K562 (cell line): ENCODE data around the gene PIK3CG. TPM values are rescaled to one million over a fixed set of nuclear protein-coding genes. Genes with fewer than 3 reads are reported as not detected.

Experiments
- ATAC-seq: fragments of 200-7000 bp; cut with Tn5 transposase; 3 replicates; pipeline ENCODE4 v1.9.1; 2020; ENCODE audit warnings: moderate library complexity
- BruUV-seq: library from RNA; stranded (reverse); fragments of 400-500 nt; replicated peaks from 2 replicates; lab custom pipeline; 2021; lab: Mats Ljungman, UMichigan
- CTCF ChIA-PET: fragments of 300-600 bp; formaldehyde crosslinking; extraction: SDS; loops from one replicate; lab custom pipeline; 2021; ENCODE audit warnings: low intra/inter-chr PET ratio; lab: Yijun Ruan, JAX
- POLR2A ChIA-PET: fragments of 300-600, 350-650 bp; sonication (Branson Sonifier 250); formaldehyde crosslinking; extraction: SDS; loops from one replicate; lab custom pipeline; 2021; ENCODE audit warnings: antibody characterized with exemption, inconsistent platforms; lab: Yijun Ruan, JAX
- DNase-seq, 4 experiments: peaks; one replicate each; pipeline versions ENCODE4 v3.0.0 to v3.0.0-alpha.2; 2011 to 2018; ENCODE audit warnings: low spot score in 3 of 4, mixed read lengths in 3 of 4; ENCODE audit errors: extremely low read depth in 1 of 4
- FAIRE-seq: peaks from 2 replicates; lab custom pipeline; 2011; peaks lifted over from hg19 to GRCh38; lab: Jason Lieb, UNC
- H2AFZ ChIP-seq: 2 replicates; pipeline ENCODE4 v1.6.0; 2011; ENCODE audit warnings: low read depth, low read length, control low read depth, inconsistent platforms
- H3K27ac ChIP-seq: fragments of 200-600 bp; 3 replicates; pipeline ENCODE4 v1.8.0; 2011; ENCODE audit warnings: low read depth, mild to moderate bottlenecking, control low read depth, inconsistent platforms, low read length, moderate library complexity, mixed read lengths; ENCODE audit errors: extremely low read depth
- H3K27me3 ChIP-seq, 2 experiments: fragments of 300-600 bp in 1 of 2; 2 replicates in 1 of 2; 3 replicates in 1 of 2; pipeline versions ENCODE4 v1.6.0 to v1.8.0; 2011; ENCODE audit warnings: inconsistent platforms in 2 of 2, low read length in 2 of 2, mild to moderate bottlenecking in 1 of 2, mixed read lengths in 1 of 2, moderate library complexity in 1 of 2; ENCODE audit not compliant: control insufficient read depth in 2 of 2, insufficient read depth in 2 of 2
- H3K36me3 ChIP-seq: fragments of 300-600 bp; 3 replicates; pipeline ENCODE4 v1.8.0; 2011; ENCODE audit warnings: mild to moderate bottlenecking, low read length, inconsistent platforms; ENCODE audit not compliant: control insufficient read depth, insufficient read depth
- H3K4me1 ChIP-seq, 2 experiments: fragments of 200-600 bp in 1 of 2; replicated peaks in 1 of 2; 2 replicates in 1 of 2; 3 replicates in 1 of 2; pipeline versions ENCODE4 v1.5.1 to v1.8.0; 2011; ENCODE audit warnings: inconsistent platforms in 2 of 2, low read length in 2 of 2, mild to moderate bottlenecking in 1 of 2, mixed read lengths in 1 of 2, moderate library complexity in 1 of 2; ENCODE audit not compliant: control insufficient read depth in 2 of 2, insufficient read depth in 2 of 2
- H3K4me2 ChIP-seq: 2 replicates; pipeline ENCODE4 v1.6.1; 2011; ENCODE audit warnings: low read length, control low read depth, inconsistent platforms, mixed read lengths; ENCODE audit not compliant: insufficient read depth
- H3K4me3 ChIP-seq: fragments of 200-600 bp; sonication (generic), shearing (Covaris generic); 2 replicates; pipeline ENCODE4 v1.5.1; 2016; ENCODE audit warnings: control low read depth, inconsistent platforms
- H3K79me2 ChIP-seq: fragments of 200-600 bp; 3 replicates; pipeline ENCODE4 v1.8.0; 2011; ENCODE audit warnings: low read length, inconsistent platforms; ENCODE audit not compliant: control insufficient read depth, insufficient read depth
- H3K9ac ChIP-seq, 2 experiments: 2 replicates each; pipeline versions ENCODE4 v1.6.0 to v1.6.1; 2011; ENCODE audit warnings: low read depth in 2 of 2, low read length in 2 of 2, control low read depth in 1 of 2, inconsistent platforms in 1 of 2, mild to moderate bottlenecking in 1 of 2, mixed read lengths in 1 of 2; ENCODE audit not compliant: insufficient read depth in 1 of 2
- H3K9me1 ChIP-seq: one replicate; pipeline ENCODE4 v1.6.0; 2011; ENCODE audit warnings: inconsistent platforms, mild to moderate bottlenecking, low read length, moderate library complexity; ENCODE audit not compliant: control insufficient read depth, insufficient read depth
- H3K9me3 ChIP-seq: replicated peaks from 2 replicates; pipeline ENCODE4 v1.5.1; 2011; ENCODE audit warnings: low read depth, low read length, inconsistent platforms; ENCODE audit not compliant: control insufficient read depth, insufficient read depth
- H4K20me1 ChIP-seq: replicated peaks from 2 replicates; pipeline ENCODE4 v1.6.1; 2011; ENCODE audit warnings: low read length, inconsistent platforms, mixed read lengths; ENCODE audit not compliant: control insufficient read depth, insufficient read depth
- ATF1 ChIP-seq, 2 experiments: fragments of 450-650 bp in 1 of 2; IDR thresholded peaks; 2 replicates each; pipeline ENCODE4 v1.6.1; 2016; ENCODE audit warnings: missing compliant biosample characterization in 1 of 2, missing genetic modification characterization in 1 of 2
- FOXP1 ChIP-seq: sonication (generic); formaldehyde crosslinking; IDR thresholded peaks from 2 replicates; pipeline ENCODE4 v1.8.0; 2022; ENCODE audit warnings: mild to moderate bottlenecking, missing genetic modification reagents
- GATAD2B ChIP-seq: fragments of 450-650 bp; IDR thresholded peaks from 2 replicates; pipeline ENCODE4 v1.6.1; 2017; ENCODE audit warnings: mild to moderate bottlenecking, borderline replicate concordance
- HIVEP1 ChIP-seq: fragments of 250-450 bp; sonication (Bioruptor Pico); IDR thresholded peaks from 2 replicates; pipeline ENCODE4 v1.4.0; 2020; ENCODE audit warnings: mild to moderate bottlenecking
- PHF21A ChIP-seq: fragments of 450-650 bp; IDR thresholded peaks from 2 replicates; pipeline ENCODE4 v1.6.1; 2017; ENCODE audit warnings: low read depth, borderline replicate concordance
- RBM39 ChIP-seq: fragments of 200-400 bp; formaldehyde crosslinking; optimal IDR thresholded peaks from 2 replicates; pipeline ENCODE3; 2018; ENCODE audit warnings: low read depth, low read length
- RFX7 ChIP-seq: fragments of 250-450 bp; sonication (Bioruptor Pico); IDR thresholded peaks from 2 replicates; pipeline ENCODE4 v1.5.1; 2021; ENCODE audit warnings: mild to moderate bottlenecking
- SUPT5H ChIP-seq: fragments of 450-650 bp; IDR thresholded peaks from 2 replicates; pipeline ENCODE4 v1.6.1; 2016
- ZNF695 ChIP-seq: fragments of 450-650 bp; formaldehyde crosslinking; IDR thresholded peaks from 2 replicates; pipeline ENCODE4 v1.4.0; 2020; ENCODE audit warnings: mild to moderate bottlenecking, moderate library complexity
- ZNF79 ChIP-seq: fragments of 250-450 bp; sonication (Bioruptor Pico); IDR thresholded peaks from 2 replicates; pipeline ENCODE4 v1.4.0; 2020; ENCODE audit warnings: low read depth, mild to moderate bottlenecking, moderate library complexity
- WGBS: fragments of 100-300 bp; shearing (Covaris generic); methylation state at CpG from one replicate; pipeline ENCODE4 v1.1.6; 2016; ENCODE audit warnings: low coverage, mixed read lengths; ENCODE audit not compliant: insufficient coverage; ENCODE audit errors: missing lambda C conversion rate; 5-methylcytosine and 5-hydroxymethylcytosine counted together
- in situ Hi-C: fragments of 300-500 bp; cut with MboI; formaldehyde crosslinking; loops from 4 replicates; pipeline ENCODE4 v1.15.0; 2018; ENCODE audit warnings: inconsistent platforms, mixed read lengths
- intact Hi-C: fragments of 100-400 bp; cut with micrococcal nuclease; formaldehyde crosslinking; loops from 2 replicates; pipeline ENCODE4 v1.14.2; 2022
- polyA plus RNA-seq, 8 experiments: library from polyadenylated mRNA; depleted of rRNA in 4 of 8; stranded (reverse) in 5 of 8; unstranded in 3 of 8; fragments of >200 nt; fragmentation: Nextera tagmentation in 2 of 8; fragmentation: Illumina TruSeq in 1 of 8; extraction: Ambion mirVana in 2 of 8; extraction: Trizol in 1 of 8; gene quantifications; 2 replicates each; pipeline versions ENCODE4 v1.2.1 to v1.2.3, GENCODE V29; 2011 to 2014; ENCODE audit warnings: inconsistent platforms in 1 of 8, missing spikeins in 1 of 8
- total RNA-seq, 7 experiments: library from RNA; depleted of rRNA in 6 of 7; stranded (reverse); fragments of >200 nt in 6 of 7; fragmentation: Illumina TruSeq in 2 of 7; extraction: Trizol in 2 of 7; gene quantifications; 2 replicates each; pipeline versions ENCODE4 v1.2.1 to v1.2.3, GENCODE V29; 2011 to 2021; ENCODE audit warnings: low replicate concordance in 1 of 7
- TF ChIP-seq, protein P1 (sequence below), 2 experiments: fragments of 200-800 bp in 1 of 2; sonication (Bioruptor generic) in 1 of 2; sonication (generic) in 1 of 2; formaldehyde crosslinking in 1 of 2; IDR thresholded peaks in 1 of 2; conservative IDR thresholded peaks in 1 of 2; 2 replicates each; pipeline versions ENCODE4 v1.5.0 to v1.6.1; 2016 to 2020; ENCODE audit warnings: missing compliant biosample characterization in 1 of 2, missing genetic modification characterization in 1 of 2, missing genetic modification reagents in 1 of 2
- TF ChIP-seq, protein P2 (sequence below): IDR thresholded peaks from 2 replicates; pipeline ENCODE4 v1.6.1; 2012; ENCODE audit warnings: low read depth, low read length, improper control_type of control experiment, borderline replicate concordance
- TF ChIP-seq, protein P3 (sequence below): fragments of 250-450 bp; sonication (Bioruptor Pico); IDR thresholded peaks from 2 replicates; pipeline ENCODE4 v1.5.0; 2021
- TF ChIP-seq, protein P4 (sequence below): fragments of 450-650 bp; IDR thresholded peaks from 2 replicates; pipeline ENCODE4 v1.7.1; 2018; ENCODE audit warnings: mild to moderate bottlenecking, low read depth; ENCODE audit not compliant: partially characterized antibody
- TF ChIP-seq, protein P5 (sequence below): sonication (generic); IDR thresholded peaks from 2 replicates; pipeline ENCODE4 v1.6.1; 2016

PIK3CG gene
- total and polyA plus RNA-seq, 9 of the 15 experiments (the other 6 are each of a cell fraction or from before 2014, with no cell fraction given), result 5.3 to 42.5 (median 29.0) TPM

DNA sequence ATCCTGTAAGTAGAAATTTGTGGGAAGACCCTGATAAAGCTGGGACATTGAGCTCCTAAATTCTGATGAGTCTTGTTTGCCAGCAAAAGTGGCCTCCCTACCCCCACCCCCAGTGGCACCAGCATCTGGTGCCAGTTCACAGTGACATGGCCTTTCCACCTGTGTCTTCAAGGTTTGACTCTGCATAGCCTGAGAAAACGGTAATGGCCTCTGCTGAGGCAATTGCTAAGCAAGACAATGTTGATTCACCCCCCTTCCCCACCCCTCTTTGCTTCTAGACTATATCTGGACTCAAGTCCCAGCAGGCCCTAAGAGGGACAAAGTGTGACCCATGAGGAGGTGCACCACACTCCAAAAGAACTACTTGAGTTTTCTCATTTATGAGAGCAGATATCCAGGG lies 48.0 kb upstream of the PIK3CG start:
- ATAC-seq (peak; percentile 36), DNase-seq (no peak), FAIRE-seq (no peak)
- in situ Hi-C loops (no loop called here), intact Hi-C loops (no loop called here)
- ChIA-PET CTCF (no interaction called here), POLR2A (no interaction called here)
- H3K36me3 ChIP-seq, result no peaks in the 10 kb centered on the region
- H3K4me3 ChIP-seq, result no peak overlapping the region
- no peak overlapping the region for H3K4me2 ChIP-seq
- H3K4me1 ChIP-seq, result peaks cover 0 to 19% of the 10 kb centered on the region in 2 experiments; a peak in 4 of 5 replicates
- H3K9ac ChIP-seq, result no peak overlapping the region
- no peaks in the 10 kb centered on the region for H3K9me3 ChIP-seq
- no peaks in the 10 kb centered on the region for H3K79me2 ChIP-seq
- 11% methylated on average over 1 of the region's 1 CpG for WGBS
- H3K27ac ChIP-seq, result no peak overlapping the region
- no peak overlapping the region for H2AFZ ChIP-seq
- BruUV-seq, result no TSS peak
- no peaks in the 10 kb centered on the region for H3K27me3 ChIP-seq
- no peaks in the 10 kb centered on the region for H4K20me1 ChIP-seq
- H3K9me1 ChIP-seq, result no peaks in the 10 kb centered on the region
- TF ChIP-seq, protein P1, sequence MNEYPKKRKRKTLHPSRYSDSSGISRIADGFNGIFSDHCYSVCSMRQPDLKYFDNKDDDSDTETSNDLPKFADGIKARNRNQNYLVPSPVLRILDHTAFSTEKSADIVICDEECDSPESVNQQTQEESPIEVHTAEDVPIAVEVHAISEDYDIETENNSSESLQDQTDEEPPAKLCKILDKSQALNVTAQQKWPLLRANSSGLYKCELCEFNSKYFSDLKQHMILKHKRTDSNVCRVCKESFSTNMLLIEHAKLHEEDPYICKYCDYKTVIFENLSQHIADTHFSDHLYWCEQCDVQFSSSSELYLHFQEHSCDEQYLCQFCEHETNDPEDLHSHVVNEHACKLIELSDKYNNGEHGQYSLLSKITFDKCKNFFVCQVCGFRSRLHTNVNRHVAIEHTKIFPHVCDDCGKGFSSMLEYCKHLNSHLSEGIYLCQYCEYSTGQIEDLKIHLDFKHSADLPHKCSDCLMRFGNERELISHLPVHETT (CRISPR knock-in tag; conservative IDR thresholded peaks at IDR 0.05 in 1 of 2, IDR thresholded peaks at IDR 0.05 in 1 of 2), result no peak
- no peak for TF ChIP-seq GATAD2B
- TF ChIP-seq HIVEP1 (CRISPR knock-in tag), result 0 out of 2 replicates have a peak, but pooled peaks have one; percentile 18
- TF ChIP-seq PHF21A, result no peak
- TF ChIP-seq, protein P2, sequence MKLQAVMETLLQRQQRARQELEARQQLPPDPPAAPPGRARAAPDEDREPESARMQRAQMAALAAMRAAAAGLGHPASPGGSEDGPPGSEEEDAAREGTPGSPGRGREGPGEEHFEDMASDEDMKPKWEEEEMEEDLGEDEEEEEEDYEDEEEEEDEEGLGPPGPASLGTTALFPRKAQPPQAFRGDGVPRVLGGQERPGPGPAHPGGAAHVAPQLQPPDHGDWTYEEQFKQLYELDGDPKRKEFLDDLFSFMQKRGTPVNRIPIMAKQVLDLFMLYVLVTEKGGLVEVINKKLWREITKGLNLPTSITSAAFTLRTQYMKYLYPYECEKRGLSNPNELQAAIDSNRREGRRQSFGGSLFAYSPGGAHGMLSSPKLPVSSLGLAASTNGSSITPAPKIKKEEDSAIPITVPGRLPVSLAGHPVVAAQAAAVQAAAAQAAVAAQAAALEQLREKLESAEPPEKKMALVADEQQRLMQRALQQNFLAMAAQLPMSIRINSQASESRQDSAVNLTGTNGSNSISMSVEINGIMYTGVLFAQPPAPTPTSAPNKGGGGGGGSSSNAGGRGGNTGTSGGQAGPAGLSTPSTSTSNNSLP, result no peak
- TF ChIP-seq RBM39, result no peak
- TF ChIP-seq, protein P3, sequence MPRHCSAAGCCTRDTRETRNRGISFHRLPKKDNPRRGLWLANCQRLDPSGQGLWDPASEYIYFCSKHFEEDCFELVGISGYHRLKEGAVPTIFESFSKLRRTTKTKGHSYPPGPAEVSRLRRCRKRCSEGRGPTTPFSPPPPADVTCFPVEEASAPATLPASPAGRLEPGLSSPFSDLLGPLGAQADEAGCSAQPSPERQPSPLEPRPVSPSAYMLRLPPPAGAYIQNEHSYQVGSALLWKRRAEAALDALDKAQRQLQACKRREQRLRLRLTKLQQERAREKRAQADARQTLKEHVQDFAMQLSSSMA, result 0 out of 2 replicates have a peak, but pooled peaks have one; percentile 18
- no peak for TF ChIP-seq ZNF79 (CRISPR knock-in tag)
- no peak for TF ChIP-seq ATF1 (CRISPR knock-in tag; IDR thresholded peaks at IDR 0.05)
- TF ChIP-seq ATF1 (tag; IDR thresholded peaks at IDR 0.05), result no peak
- no peak for TF ChIP-seq ZNF695
- no peak for TF ChIP-seq RFX7 (CRISPR knock-in tag)
- TF ChIP-seq, protein P4, sequence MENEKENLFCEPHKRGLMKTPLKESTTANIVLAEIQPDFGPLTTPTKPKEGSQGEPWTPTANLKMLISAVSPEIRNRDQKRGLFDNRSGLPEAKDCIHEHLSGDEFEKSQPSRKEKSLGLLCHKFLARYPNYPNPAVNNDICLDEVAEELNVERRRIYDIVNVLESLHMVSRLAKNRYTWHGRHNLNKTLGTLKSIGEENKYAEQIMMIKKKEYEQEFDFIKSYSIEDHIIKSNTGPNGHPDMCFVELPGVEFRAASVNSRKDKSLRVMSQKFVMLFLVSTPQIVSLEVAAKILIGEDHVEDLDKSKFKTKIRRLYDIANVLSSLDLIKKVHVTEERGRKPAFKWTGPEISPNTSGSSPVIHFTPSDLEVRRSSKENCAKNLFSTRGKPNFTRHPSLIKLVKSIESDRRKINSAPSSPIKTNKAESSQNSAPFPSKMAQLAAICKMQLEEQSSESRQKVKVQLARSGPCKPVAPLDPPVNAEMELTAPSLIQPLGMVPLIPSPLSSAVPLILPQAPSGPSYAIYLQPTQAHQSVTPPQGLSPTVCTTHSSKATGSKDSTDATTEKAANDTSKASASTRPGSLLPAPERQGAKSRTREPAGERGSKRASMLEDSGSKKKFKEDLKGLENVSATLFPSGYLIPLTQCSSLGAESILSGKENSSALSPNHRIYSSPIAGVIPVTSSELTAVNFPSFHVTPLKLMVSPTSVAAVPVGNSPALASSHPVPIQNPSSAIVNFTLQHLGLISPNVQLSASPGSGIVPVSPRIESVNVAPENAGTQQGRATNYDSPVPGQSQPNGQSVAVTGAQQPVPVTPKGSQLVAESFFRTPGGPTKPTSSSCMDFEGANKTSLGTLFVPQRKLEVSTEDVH, result no peak
- TF ChIP-seq SUPT5H, result no peak
- no peak for TF ChIP-seq FOXP1 (CRISPR knock-in tag)
- TF ChIP-seq, protein P5, sequence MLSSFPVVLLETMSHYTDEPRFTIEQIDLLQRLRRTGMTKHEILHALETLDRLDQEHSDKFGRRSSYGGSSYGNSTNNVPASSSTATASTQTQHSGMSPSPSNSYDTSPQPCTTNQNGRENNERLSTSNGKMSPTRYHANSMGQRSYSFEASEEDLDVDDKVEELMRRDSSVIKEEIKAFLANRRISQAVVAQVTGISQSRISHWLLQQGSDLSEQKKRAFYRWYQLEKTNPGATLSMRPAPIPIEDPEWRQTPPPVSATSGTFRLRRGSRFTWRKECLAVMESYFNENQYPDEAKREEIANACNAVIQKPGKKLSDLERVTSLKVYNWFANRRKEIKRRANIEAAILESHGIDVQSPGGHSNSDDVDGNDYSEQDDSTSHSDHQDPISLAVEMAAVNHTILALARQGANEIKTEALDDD, result no peak
